Daoy (cell line): ENCODE data around the gene PTPRO. TPM values are rescaled to one million over a fixed set of nuclear protein-coding genes. Genes with fewer than 3 reads are reported as not detected.
A peak's percentile ranks its signal among the peaks of the same experiment; 100 is the strongest.

Experiments
- DNase-seq: peaks from one replicate; pipeline ENCODE4 v3.0.0-alpha.2; 2015; ENCODE audit warnings: low read depth
- total RNA-seq: library from RNA; depleted of rRNA; stranded (reverse); fragments of >200 nt; shearing (Covaris generic); gene quantifications from 2 replicates; pipeline ENCODE4 v1.2.3, GENCODE V29; 2014; rRNA removed

The PTPRO gene
- total RNA-seq = 1.5 and 3.0 TPM in 2 replicates

- peak; percentile 51 for DNase-seq
These were observed at the start of gene PTPRO for GRCh38 chr12:15322164-15323061. PTPRO (plus strand) TSS chr12:15322508.

- DNase-seq = no peak
These were observed 48.4 kb upstream of the PTPRO start for GRCh38 chr12:15273896-15274295.

- no peak for DNase-seq
These were observed 47.7 kb upstream of the PTPRO start for GRCh38 chr12:15274561-15274967.

- peak; percentile 38 for DNase-seq
These were observed 46.1 kb upstream of the PTPRO start for GRCh38 chr12:15276088-15276698.

GRCh38 chr12:15278816-15279658 is 43.3 kb upstream of the PTPRO start:
- peak; percentile 90 for DNase-seq

- DNase-seq = no peak
These were observed 41.4 kb upstream of the PTPRO start for GRCh38 chr12:15280930-15281329.

GRCh38 chr12:15289192-15289591 is 33.1 kb upstream of the PTPRO start:
- no peak for DNase-seq

- no peak for DNase-seq
These were observed 28.6 kb upstream of the PTPRO start for GRCh38 chr12:15293731-15294130.

- no peak for DNase-seq
These were observed 22.4 kb upstream of the PTPRO start for GRCh38 chr12:15299947-15300346.

GRCh38 chr12:15304296-15304695 is 18.0 kb upstream of the PTPRO start:
- no peak for DNase-seq

GRCh38 chr12:15306605-15307004 is 15.7 kb upstream of the PTPRO start:
- DNase-seq = no peak

GRCh38 chr12:15307079-15307478 is 15.2 kb upstream of the PTPRO start:
- DNase-seq = no peak

- no peak for DNase-seq
These were observed 3.5 kb upstream of the PTPRO start for GRCh38 chr12:15318841-15319240.

- DNase-seq = no peak
These were observed 1.4 kb upstream of the PTPRO start for GRCh38 chr12:15320881-15321280.

- no peak for DNase-seq
These were observed 1.2 kb downstream of the PTPRO start for GRCh38 chr12:15323480-15323879.

- no peak for DNase-seq
These were observed 7.6 kb downstream of the PTPRO start for GRCh38 chr12:15329891-15330290.

- no peak for DNase-seq
These were observed 11.9 kb downstream of the PTPRO start for GRCh38 chr12:15334225-15334624.

GRCh38 chr12:15335959-15336358 is 13.7 kb downstream of the PTPRO start:
- no peak for DNase-seq

GRCh38 chr12:15336768-15337553 is 14.7 kb downstream of the PTPRO start:
- DNase-seq = peak; percentile 54

GRCh38 chr12:15341371-15341770 is 19.1 kb downstream of the PTPRO start:
- DNase-seq = no peak

GRCh38 chr12:15344561-15344960 is 22.3 kb downstream of the PTPRO start:
- DNase-seq = no peak
